EL (cell line): ENCODE results near the gene KLK14.
A peak's percentile ranks its signal among the peaks of the same experiment; 100 is the strongest.

Experiments used
- DNase-seq: peaks from one replicate; pipeline ENCODE4 v3.0.0-alpha.2; 2016

Gene KLK14

DNA sequence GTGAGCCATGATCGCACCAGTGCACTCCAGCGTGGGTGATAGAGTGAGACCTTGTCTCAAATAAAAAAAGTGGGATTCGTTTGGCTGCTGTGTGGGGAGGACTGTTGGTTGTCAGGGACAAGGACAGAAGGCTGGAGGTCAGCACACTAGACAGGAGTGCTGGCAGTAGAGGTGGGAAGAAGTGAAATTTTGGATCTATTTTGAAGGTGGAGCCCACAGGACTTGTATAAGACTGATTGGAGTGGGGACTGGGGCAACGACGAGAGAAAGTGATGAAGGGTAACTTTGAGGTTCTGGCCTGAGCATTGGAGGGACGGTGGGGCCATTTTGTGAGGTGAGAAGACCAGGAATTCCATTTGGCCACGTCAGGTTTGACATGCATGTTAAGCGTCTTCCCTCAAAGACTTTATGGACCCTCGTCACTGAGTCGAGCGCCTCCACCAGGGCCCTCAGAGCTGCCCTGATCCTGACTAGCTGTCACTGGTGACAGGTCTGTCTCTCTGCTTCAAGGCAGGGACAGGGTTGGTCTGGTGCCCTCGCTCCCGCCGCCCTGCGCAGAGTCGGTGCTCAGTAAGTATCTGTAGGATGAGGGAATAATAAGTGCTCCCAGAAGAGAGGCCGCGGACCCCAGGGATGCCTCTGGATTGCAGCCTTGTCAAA, 24.8 kb upstream of the KLK14 start:
- DNase-seq: peak; percentile 55

DNA sequence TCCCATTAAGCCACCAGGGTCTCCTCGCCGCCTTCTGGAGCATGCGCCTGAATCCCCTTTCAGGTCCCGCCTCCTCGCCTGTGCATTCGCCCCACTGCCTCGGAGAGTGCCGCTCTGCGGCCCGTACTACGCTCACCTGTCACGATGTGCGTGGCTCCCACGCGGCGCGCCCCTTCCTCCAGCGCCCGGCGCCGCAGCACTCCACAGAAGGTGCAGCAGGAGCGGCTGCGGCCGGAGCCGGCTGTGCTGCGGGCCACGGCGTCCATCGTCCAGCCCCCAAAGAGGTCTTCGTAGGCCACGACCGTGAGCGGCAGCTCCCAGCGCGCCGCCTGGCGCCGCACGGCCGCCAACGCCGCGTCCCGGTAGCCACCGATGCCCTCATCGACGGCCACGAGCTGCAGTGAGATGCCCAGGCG, 21.2 kb upstream of the KLK14 start:
- no peak for DNase-seq

DNA sequence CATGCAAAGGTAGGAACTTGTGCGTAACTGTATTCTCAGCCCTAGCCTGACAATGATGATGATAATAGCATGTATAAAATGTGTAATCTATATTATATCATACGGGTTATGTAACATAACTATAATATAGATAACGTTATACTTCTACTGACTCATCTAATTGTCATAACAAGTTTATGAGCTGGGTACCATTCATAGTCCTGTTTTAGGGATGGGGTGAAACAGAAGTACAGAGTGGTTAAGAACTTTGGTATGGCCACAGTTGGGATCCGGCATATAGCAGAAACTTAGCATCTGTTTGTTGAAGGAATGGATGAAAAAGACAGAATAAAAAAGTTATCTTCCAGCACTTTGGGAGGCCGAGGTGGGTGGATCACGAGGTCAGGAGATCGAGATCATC, 20.3 kb upstream of the KLK14 start:
- DNase-seq: no peak

DNA sequence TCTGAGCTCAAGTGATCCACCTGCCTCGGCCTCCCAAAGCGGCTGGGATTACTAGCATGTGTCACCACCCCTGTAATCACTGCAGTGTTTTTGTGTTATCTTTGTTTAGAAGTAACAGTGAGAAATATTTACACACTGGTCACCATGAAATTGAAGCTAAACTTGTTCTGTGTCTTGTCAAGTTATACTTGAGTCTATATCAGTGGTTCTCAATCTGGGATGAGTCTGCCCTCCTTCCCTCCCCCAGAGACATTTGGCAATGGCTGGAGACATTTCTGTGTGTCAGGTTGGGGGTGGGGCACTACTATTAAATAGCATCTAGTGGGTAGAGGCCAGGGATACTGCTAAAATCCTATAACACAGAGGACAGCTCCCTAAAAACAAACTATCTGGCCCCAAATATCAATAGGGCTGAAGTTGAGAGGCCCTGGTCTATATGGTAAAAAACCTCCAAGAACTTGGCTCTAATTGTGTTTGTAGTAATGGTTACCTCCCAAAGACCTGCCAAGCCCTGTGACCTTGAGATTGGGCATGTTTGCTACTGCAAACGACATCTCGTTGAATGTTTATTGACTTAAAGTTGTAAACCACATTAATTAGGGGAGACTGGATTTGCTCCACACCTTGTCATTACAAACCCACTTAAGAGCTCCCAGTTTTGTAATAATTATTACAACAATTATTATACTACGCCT, 18.6 kb upstream of the KLK14 start:
- DNase-seq: no peak

DNA sequence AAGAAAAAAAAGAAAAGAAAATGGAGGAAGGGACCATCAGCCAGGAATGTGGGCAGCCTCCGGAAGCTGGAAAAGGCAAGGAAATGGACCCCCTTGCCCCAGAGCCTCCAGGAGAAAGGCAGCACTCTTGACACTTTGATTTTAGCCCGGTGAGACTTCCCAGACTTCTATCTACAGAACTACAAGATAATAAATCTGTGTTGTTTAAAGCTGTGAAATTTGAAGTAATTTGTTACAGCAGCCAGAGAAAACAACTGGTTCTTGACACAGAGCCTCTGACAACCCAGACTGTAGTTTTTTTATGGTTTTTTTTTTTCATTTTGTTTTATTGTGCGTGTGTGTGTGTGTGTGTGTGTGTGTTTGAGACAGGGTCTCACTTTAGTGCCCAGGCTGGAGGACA, 17.9 kb upstream of the KLK14 start:
- no peak for DNase-seq

DNA sequence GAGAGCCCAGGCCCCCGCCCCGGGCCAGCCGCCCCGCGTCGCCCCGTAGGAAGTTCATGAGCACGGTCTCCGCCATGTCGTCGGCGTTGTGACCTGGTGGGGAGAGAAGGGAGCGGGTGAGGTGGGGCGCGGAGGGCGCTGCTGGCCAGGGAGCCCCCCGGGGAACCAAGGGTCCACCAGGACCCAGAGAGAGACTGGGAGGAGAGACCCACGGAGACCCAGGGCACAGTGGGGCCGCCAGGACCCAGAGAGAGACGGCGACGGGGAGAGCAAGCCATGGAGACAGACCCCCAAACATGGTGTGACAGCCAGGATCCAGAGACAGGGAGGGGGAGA, 16.3 kb upstream of the KLK14 start:
- no peak for DNase-seq

DNA sequence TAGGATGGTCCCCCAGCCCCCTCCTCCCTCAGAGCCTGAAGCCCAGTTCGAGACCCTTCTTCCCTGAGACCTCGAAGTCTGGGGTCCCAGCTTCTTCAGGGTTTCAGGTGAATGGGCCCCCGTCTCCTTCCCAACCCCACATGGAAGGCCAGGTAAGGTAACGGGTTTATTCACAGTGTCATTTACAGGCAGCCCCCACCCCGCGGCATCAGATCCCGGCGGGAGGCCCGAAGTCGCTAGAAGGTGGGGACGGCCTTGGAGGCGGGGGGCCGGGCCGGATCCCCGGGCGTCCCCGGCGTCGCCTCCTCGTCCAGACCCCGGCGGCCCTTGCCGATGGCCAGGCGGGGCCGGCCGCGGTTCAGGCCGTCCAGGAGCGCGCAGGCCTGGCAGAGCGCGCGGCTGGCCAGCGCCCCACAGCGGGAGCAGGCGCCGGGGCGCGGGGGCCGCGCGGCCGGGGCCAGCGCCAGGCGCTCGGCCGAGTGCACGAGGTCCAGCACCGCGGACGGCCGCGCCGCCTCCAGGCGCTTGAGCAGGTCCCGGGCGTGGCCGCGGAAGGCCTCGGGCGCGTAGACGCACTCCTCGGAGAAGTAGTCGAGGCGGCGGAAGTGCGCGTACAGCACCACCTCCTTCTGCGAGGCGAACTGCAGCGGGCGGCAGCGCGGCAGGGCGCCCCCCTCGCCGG, 15.8 kb upstream of the KLK14 start:
- no peak for DNase-seq

- DNase-seq: no peak
Observed at GRCh38 chr19:51097796-51098195, 15.1 kb upstream of the KLK14 start.

GRCh38 chr19:51097166-51097738, 14.6 kb upstream of the KLK14 start:
- DNase-seq: peak; percentile 63

- DNase-seq: no peak
Observed at GRCh38 chr19:51096473-51097165, 13.9 kb upstream of the KLK14 start.

DNA sequence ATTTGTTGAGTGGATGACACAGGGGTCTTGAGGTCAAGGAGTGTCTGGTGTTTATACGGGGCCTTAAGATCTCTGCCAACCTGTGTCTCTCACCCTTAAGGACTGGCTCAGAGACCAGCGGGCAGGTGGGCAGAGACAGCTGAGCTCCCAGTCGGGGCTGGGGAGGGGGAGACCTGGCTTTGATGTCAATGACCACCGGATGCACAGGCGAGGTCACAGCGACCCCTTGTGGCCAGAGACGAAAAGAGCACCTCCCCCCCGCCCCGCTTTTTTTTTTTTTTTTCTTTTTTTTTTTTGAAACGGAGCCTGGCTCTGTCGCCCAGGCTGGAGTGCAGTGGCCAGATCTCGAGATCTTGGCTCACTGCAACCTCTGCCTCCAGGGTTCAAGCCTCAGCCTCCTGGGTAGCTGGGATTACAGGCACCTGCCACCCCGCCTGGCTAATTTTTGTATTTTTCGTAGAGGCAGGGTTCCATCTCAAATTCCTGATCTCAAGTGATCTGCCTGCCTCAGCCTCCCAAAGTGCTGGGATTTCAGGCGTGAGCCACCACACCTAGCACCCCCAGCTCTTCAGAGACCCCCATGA, 12.1 kb upstream of the KLK14 start:
- peak; percentile 9 for DNase-seq

DNA sequence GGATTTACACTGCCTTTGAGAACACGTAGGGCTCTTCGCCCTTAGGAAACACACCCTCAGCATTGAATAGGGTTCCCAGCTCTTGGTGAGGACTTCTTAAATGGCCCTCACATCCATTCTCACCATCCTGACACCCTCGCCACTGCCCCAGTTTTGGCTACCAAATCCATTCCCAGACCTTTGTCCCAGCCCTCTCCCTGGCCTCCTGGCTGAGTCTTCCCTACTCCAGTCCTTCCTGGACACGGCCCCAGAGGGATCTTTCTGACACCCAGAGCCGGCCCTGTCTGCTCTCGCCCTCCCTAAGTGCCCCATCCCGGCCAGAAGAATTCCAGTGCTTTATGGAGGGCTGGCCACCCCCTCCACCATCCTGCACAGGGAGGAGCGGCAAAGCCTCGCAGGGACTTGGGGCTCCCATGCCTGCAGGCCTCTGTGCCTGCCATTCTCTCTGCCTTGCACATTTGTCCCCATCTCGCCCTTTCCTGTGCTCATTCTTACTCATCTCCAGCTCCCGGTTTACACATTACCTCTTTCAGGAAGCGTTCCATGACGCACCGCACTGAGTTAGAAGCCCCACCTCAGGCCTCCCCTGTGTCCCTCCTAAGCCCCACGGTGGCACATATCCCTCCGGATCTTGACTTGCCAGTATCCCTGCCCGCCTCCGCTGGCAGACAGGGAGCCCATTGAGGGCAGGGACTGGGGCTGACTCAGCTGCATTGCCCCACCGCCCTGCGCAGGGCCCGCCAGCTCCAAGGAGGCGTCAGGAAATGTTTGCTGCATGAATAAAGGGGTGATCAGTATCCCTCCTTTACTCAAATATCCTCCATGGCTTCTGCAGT, 11.0 kb upstream of the KLK14 start:
- DNase-seq: no peak

DNA sequence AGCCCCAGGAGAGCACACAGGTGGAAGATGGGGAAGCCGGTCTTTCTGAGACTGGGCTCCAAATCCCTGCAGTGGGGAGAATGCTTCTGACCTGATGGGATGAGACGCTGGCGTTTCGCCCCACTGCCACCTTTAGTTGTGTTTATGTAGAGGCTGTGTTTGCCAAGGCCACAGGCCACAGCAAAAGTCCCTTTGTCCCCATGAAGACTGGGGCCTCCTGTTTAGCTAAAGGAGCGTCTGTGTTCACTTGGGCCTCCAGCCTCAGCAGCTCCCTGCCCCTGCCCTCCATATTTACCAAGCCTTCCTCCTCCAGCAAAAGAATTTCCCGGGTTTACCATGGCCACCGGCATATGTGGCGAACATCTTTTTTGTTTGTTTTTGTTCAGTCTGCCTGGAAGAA, 10.4 kb upstream of the KLK14 start:
- no peak for DNase-seq

DNA sequence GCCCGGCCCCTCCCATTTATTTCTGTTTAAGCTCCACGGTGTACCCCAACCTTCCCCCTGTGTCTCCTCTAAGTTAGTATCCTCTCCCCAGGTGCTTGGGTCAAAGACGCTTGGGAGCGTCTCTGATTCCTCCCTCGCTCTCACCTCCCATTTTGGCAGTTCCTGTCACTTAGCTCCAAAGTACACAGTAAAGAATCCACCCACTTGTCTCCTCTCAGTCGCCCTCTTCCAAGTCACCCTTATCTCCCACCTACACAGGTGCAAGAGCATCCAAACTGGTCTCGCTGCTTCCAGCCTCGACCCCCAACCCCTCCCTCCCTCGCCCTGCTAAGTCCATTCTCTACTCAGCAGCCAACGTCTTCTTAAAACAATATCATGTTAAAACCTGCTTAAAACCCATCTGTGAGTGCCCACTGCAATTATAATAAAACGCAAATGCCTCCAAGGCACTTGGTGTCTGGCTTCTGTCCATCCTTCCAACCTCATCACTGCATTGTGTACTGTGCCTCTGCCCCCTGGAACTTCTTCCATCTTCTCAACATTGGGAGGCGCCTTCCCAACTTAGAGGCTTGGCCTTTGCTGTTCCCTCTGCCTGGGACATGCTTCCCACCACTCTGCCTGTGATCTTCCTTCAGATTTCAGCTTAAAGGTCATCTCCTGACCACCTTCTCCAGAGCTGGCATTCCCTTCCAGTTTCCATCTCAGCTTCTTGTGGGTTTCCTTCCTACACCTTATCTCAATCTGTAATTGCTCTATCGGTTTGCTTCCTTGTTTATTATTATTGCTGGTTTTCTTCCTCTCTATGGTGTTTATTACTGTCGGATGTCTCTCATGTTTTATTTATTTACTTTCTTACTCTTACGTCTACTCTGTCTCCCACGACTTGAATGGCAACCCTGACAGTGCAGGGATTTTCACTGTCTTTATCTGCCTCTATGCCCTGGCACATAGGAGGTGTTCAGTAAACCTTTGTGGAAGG, 9.5 kb upstream of the KLK14 start:
- no peak for DNase-seq

GRCh38 chr19:51091126-51091525, 8.4 kb upstream of the KLK14 start:
- no peak for DNase-seq

GRCh38 chr19:51090471-51090870, 7.8 kb upstream of the KLK14 start:
- DNase-seq: no peak

DNA sequence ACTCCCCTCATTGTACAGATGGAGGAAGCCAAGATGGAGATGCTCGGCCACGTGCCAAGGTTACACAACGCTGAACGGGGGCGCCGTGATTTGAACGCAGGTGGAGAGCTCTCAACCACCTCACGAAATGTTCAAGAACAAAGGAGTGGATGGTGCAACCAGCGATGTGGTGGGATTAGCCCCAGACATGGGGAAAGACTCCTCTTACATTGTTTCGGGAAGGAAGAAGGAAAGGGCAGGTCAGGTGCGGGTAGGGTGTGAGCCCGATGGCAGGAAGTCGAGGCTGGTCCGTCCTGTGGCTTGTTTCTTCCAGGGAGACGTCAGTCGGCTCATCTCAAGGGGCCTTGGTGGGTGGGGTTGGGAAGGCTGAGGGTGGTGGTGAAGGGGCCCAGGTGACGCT, 7.1 kb upstream of the KLK14 start:
- no peak for DNase-seq

DNA sequence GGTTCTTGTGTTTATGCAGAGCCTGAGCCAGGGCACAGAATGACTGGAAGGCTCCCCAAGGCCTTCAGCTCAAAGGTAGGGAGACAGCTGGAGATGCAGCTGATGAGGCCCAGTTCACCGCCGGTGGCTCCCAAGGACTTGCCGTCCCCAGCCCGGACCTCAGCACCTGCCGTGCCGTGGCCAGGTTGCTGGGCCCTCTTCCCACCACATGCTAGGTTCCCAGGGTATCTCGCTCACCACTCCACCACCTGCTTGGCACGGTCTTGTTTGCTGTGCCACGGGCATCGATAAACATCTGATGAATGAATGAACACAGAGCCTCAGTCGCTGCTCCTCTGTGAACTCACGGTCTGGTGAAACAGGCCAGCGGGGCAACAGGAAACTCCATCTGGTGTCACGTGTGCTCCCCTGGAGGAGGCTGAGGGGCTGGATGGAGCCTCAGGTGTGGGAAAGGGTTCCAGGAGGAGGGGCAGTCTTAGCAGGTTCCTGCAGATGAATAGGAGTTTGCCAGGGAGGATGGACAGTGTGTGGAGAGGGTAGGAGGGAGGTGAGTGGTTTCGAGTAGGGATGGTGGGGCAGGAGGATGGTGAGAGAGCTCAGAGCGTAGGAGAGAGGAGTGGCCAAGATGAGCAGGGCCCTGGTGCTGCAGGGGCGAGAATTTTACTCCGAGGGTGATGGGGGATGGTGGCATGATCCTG, 3.6 kb upstream of the KLK14 start:
- DNase-seq: no peak

- DNase-seq: no peak
Observed at GRCh38 chr19:51084505-51084904, 1.8 kb upstream of the KLK14 start.

DNA sequence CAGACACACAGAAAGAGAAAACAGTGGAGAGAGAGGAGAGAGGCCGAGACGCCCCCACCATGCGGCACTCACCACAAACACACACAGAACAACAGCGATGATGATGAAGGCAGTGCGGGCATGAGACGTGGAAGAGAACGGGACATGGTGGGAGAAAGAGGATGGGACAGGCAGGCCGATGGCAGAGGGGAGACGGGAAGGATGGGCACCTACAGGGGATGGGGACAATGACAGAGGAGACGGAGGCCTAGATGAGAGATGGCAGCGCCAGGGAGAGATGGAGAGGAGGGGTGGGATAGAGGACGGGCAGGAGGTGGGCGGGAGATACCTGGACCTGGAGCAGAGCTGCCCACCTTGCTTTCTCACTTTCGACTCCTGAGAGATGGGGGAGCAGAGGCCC, 1.1 kb upstream of the KLK14 start:
- DNase-seq: no peak
